HepG2 (cell line): Measurements from ENCODE around the gene ETS2. TPM values are rescaled to one million over a fixed set of nuclear protein-coding genes. Genes with fewer than 3 reads are reported as not detected.

Source experiments
- ATAC-seq: fragments of 200-7000 bp; cut with Tn5 transposase; 3 replicates; pipeline ENCODE4 v1.9.1; 2020; ENCODE audit warnings: mild to moderate bottlenecking, moderate library complexity
- BruUV-seq: library from RNA; stranded (reverse); fragments of 400-500 nt; replicated peaks from 2 replicates; lab custom pipeline; 2021; lab: Mats Ljungman, UMichigan
- CTCF ChIA-PET: fragments of 300-600 bp; formaldehyde crosslinking; extraction: SDS; loops from one replicate; lab custom pipeline; 2021; ENCODE audit warnings: low total read pairs, inconsistent platforms, low intra/inter-chr PET ratio; lab: Yijun Ruan, JAX
- POLR2A ChIA-PET: fragments of 350-600 bp; sonication (Branson Sonifier 250); formaldehyde crosslinking; loops from one replicate; lab custom pipeline; 2020; ENCODE audit warnings: antibody characterized with exemption, inconsistent platforms; lab: Yijun Ruan, JAX
- DNase-seq: peaks from one replicate; pipeline ENCODE4 v3.0.0-alpha.2; 2015; ENCODE audit warnings: low spot score
- FAIRE-seq: peaks from 3 replicates; lab custom pipeline; 2011; peaks lifted over from hg19 to GRCh38; lab: Jason Lieb, UNC
- H2AFZ ChIP-seq: one replicate; pipeline ENCODE4 v1.6.1; 2011; ENCODE audit warnings: low read length, inconsistent platforms
- H3K27ac ChIP-seq: fragments of 300-600 bp; 3 replicates; pipeline ENCODE4 v1.8.0; 2011; ENCODE audit warnings: mixed run types, mild to moderate bottlenecking, mixed read lengths, low read length, inconsistent platforms; ENCODE audit not compliant: insufficient read depth; ENCODE audit errors: extremely low read length
- H3K27me3 ChIP-seq, 2 experiments: fragments of 200-600 bp in 1 of 2; 2 replicates in 1 of 2; 3 replicates in 1 of 2; pipeline versions ENCODE4 v1.6.0 to v1.8.0; 2011; ENCODE audit warnings: low read length in 2 of 2, mild to moderate bottlenecking in 2 of 2, moderate library complexity in 2 of 2, inconsistent platforms in 1 of 2; ENCODE audit not compliant: insufficient read depth in 2 of 2, control insufficient read depth in 1 of 2
- H3K36me3 ChIP-seq, 2 experiments: fragments of 200-600 bp in 1 of 2; replicated peaks in 1 of 2; 2 replicates in 1 of 2; 3 replicates in 1 of 2; pipeline versions ENCODE4 v1.5.1 to v1.8.0; 2011; ENCODE audit warnings: low read length in 2 of 2, inconsistent platforms in 1 of 2; ENCODE audit not compliant: insufficient read depth in 2 of 2, control insufficient read depth in 1 of 2
- H3K4me1 ChIP-seq: 2 replicates; pipeline ENCODE4 v1.5.1; 2012; ENCODE audit warnings: low read length, inconsistent platforms; ENCODE audit not compliant: insufficient read depth
- H3K4me2 ChIP-seq: 2 replicates; pipeline ENCODE4 v1.6.0; 2011; ENCODE audit warnings: low read depth, low read length, inconsistent platforms
- H3K4me3 ChIP-seq, 3 experiments: fragments of 200-600 bp in 1 of 3; sonication (generic), shearing (Covaris generic) in 1 of 3; replicated peaks in 1 of 3; 2 replicates each; pipeline ENCODE4 v1.5.1; 2011 to 2016; ENCODE audit warnings: low read length in 3 of 3, inconsistent platforms in 2 of 3, low read depth in 2 of 3, mild to moderate bottlenecking in 2 of 3, control low read depth in 1 of 3, mixed read lengths in 1 of 3; ENCODE audit not compliant: insufficient read depth in 1 of 3
- H3K79me2 ChIP-seq: one replicate; pipeline ENCODE4 v1.6.1; 2011; ENCODE audit warnings: low read length, inconsistent platforms; ENCODE audit not compliant: insufficient read depth
- H3K9ac ChIP-seq: 2 replicates; pipeline ENCODE4 v1.6.0; 2011; ENCODE audit warnings: mild to moderate bottlenecking, low read depth, low read length, inconsistent platforms; ENCODE audit not compliant: insufficient read depth
- H3K9me3 ChIP-seq: 2 replicates; pipeline ENCODE4 v1.5.1; 2012; ENCODE audit warnings: mild to moderate bottlenecking, low read length
- H4K20me1 ChIP-seq: 2 replicates; pipeline ENCODE4 v1.6.0; 2011; ENCODE audit warnings: inconsistent platforms, mild to moderate bottlenecking, low read length, moderate library complexity; ENCODE audit not compliant: insufficient read depth
- ATAD3A ChIP-seq: sonication (generic); formaldehyde crosslinking; IDR thresholded peaks from 2 replicates; pipeline ENCODE4 v1.4.0; 2020; ENCODE audit warnings: missing genetic modification reagents
- CTCF ChIP-seq: sonication (generic); formaldehyde crosslinking; IDR thresholded peaks from 2 replicates; pipeline ENCODE4 v1.5.0; 2020; ENCODE audit warnings: mild to moderate bottlenecking, missing genetic modification reagents, moderate library complexity
- EZH2 ChIP-seq: conservative IDR thresholded peaks from 2 replicates; pipeline ENCODE4 v1.6.1; 2012; ENCODE audit warnings: mild to moderate bottlenecking, low read depth, low read length, moderate library complexity
- HNRNPUL1 ChIP-seq: fragments of 200-400 bp; formaldehyde crosslinking; IDR thresholded peaks from 2 replicates; pipeline ENCODE4 v1.6.1; 2017; ENCODE audit warnings: low read depth, mild to moderate bottlenecking, low read length, moderate library complexity
- MBNL3 ChIP-seq: fragments of 250-450 bp; sonication (Bioruptor Pico); conservative IDR thresholded peaks from 2 replicates; pipeline ENCODE4 v1.8.0; 2022; ENCODE audit warnings: mild to moderate bottlenecking, inconsistent platforms
- MED13 ChIP-seq: sonication (generic); formaldehyde crosslinking; IDR thresholded peaks from 2 replicates; pipeline ENCODE4 v1.5.0; 2020; ENCODE audit warnings: missing genetic modification reagents
- MXI1 ChIP-seq: IDR thresholded peaks from 3 replicates; pipeline ENCODE4 v1.6.1; 2012; ENCODE audit warnings: low read depth, low read length, inconsistent platforms, borderline replicate concordance
- NCOR1 ChIP-seq: fragments of 200-600 bp; sonication (generic); IDR thresholded peaks from 2 replicates; pipeline ENCODE4 v1.7.0; 2017; ENCODE audit warnings: antibody characterized with exemption, low read length, borderline replicate concordance
- RARA ChIP-seq: IDR thresholded peaks from 2 replicates; pipeline ENCODE4 v1.6.1; 2016; ENCODE audit warnings: missing genetic modification reagents, missing compliant biosample characterization
- REL ChIP-seq: sonication (generic); formaldehyde crosslinking; conservative IDR thresholded peaks from 2 replicates; pipeline ENCODE4 v1.8.0; 2022; ENCODE audit warnings: mild to moderate bottlenecking, missing genetic modification reagents, moderate library complexity
- SIX4 ChIP-seq: sonication (generic); formaldehyde crosslinking; IDR thresholded peaks from 2 replicates; pipeline ENCODE4 v1.4.0; 2020; ENCODE audit warnings: missing genetic modification reagents
- SMAD3 ChIP-seq: sonication (generic); formaldehyde crosslinking; IDR thresholded peaks from 2 replicates; pipeline ENCODE4 v1.4.0; 2020; ENCODE audit warnings: missing genetic modification reagents
- SMARCC2 ChIP-seq: fragments of 450-650 bp; IDR thresholded peaks from 2 replicates; pipeline ENCODE4 v1.6.1; 2017; ENCODE audit warnings: antibody characterized with exemption, mild to moderate bottlenecking
- SMC3 ChIP-seq: IDR thresholded peaks from 2 replicates; pipeline ENCODE4 v1.6.1; 2011; ENCODE audit warnings: low read length, improper control_type of control experiment
- STAG1 ChIP-seq: sonication (generic); formaldehyde crosslinking; IDR thresholded peaks from 2 replicates; pipeline ENCODE4 v1.4.0; 2020; ENCODE audit warnings: missing genetic modification reagents
- THAP11 ChIP-seq: IDR thresholded peaks from 2 replicates; pipeline ENCODE4 v1.6.1; 2016; ENCODE audit warnings: missing biosample characterization, missing genetic modification reagents
- WIZ ChIP-seq: sonication (generic); formaldehyde crosslinking; IDR thresholded peaks from 2 replicates; pipeline ENCODE4 v1.5.1; 2020; ENCODE audit warnings: mild to moderate bottlenecking, missing genetic modification reagents
- ZGPAT ChIP-seq: IDR thresholded peaks from 2 replicates; pipeline ENCODE4 v1.6.1; 2016; ENCODE audit warnings: mild to moderate bottlenecking
- ZNF280B ChIP-seq: sonication (generic); formaldehyde crosslinking; IDR thresholded peaks from 2 replicates; pipeline ENCODE4 v1.5.0; 2020; ENCODE audit warnings: missing genetic modification reagents, mild to moderate bottlenecking, borderline replicate concordance
- ZNF383 ChIP-seq: sonication (generic); formaldehyde crosslinking; IDR thresholded peaks from 2 replicates; pipeline ENCODE4 v1.4.0; 2020; ENCODE audit warnings: missing genetic modification reagents, mild to moderate bottlenecking, borderline replicate concordance
- ZNF713 ChIP-seq: sonication (generic); formaldehyde crosslinking; IDR thresholded peaks from 2 replicates; pipeline ENCODE4 v1.4.0; 2020; ENCODE audit warnings: mild to moderate bottlenecking, missing genetic modification reagents
- WGBS: methylation state at CpG from one replicate; pipeline ENCODE4 v1.1.6; 2017; ENCODE audit warnings: low lambda C conversion rate; 5-methylcytosine and 5-hydroxymethylcytosine counted together
- in situ Hi-C: cut with HindIII; loops from 2 replicates; pipeline ENCODE4 v1.10.0; 2017; ENCODE audit warnings: low pct_unique_long_range_greater_than_20kb; ENCODE audit not compliant: extremely low pct_ligation_motif_present
- intact Hi-C: fragments of 100-400 bp; cut with micrococcal nuclease; formaldehyde crosslinking; loops from one replicate; pipeline ENCODE4 v1.10.0; 2022; ENCODE audit not compliant: unreplicated experiment
- polyA plus RNA-seq, 8 experiments: library from polyadenylated mRNA; depleted of rRNA in 3 of 8; stranded (reverse) in 7 of 8; unstranded in 1 of 8; fragments of >200 nt; fragmentation: Illumina TruSeq in 4 of 8; extraction: Trizol in 4 of 8; gene quantifications; 2 replicates each; pipeline versions ENCODE4 v1.2.1 to v1.2.3, GENCODE V29; 2011 to 2016; ENCODE audit warnings: low read depth in 4 of 8, missing spikeins in 1 of 8, mixed read lengths in 1 of 8; ENCODE audit not compliant: insufficient read depth in 1 of 8
- total RNA-seq, 5 experiments: library from RNA; depleted of rRNA; stranded (reverse); fragments of >200 nt; fragmentation: Illumina TruSeq; extraction: Trizol; gene quantifications; 2 replicates each; pipeline ENCODE4 v1.2.3, GENCODE V29; 2016; ENCODE audit warnings: low read depth in 1 of 5
- TF ChIP-seq, protein P1 (sequence below): fragments of 450-650 bp; IDR thresholded peaks from 2 replicates; pipeline ENCODE4 v1.6.1; 2016

ETS2 gene
- total and polyA plus RNA-seq, 2 of the 13 experiments (the other 11 are each of a cell fraction or from before 2014, with no cell fraction given), result 24.6 to 64.4 TPM

GRCh38 chr21:38833117-38833516, 27.4 kb downstream of the ETS2 start:
- H3K27me3 ChIP-seq, result no peaks in the 10 kb centered on the region
- FAIRE-seq (peak; percentile 12), ATAC-seq (peak; percentile 58; the same call in 2 of the 3 replicates), DNase-seq (peak; percentile 30)
- no peaks in the 10 kb centered on the region for H3K79me2 ChIP-seq
- H3K9ac ChIP-seq, result no peak overlapping the region
- intact Hi-C loops, result loop anchor here (5.0 kb wide), 3 partner anchors 84 to 199 kb away; no protein-coding TSS in a partner anchor
- POLR2A ChIA-PET, result no interaction called here
- no peak overlapping the region for H3K4me3 ChIP-seq
- H2AFZ ChIP-seq, result no peak overlapping the region
- in situ Hi-C loops, result no loop called here
- H3K9me3 ChIP-seq, result no peaks in the 10 kb centered on the region
- BruUV-seq, result no TSS peak
- H3K4me2 ChIP-seq, result no peak overlapping the region
- no peaks in the 10 kb centered on the region for H4K20me1 ChIP-seq
- H3K4me1 ChIP-seq, result peaks cover 54% of the 10 kb centered on the region
- 88% methylated on average over 3 of the region's 3 CpGs for WGBS
- no peaks in the 10 kb centered on the region for H3K36me3 ChIP-seq
- CTCF ChIA-PET, result interaction anchor here (1.2 kb wide), 1 partner anchor 99 kb away, joined by 8 read pairs; no protein-coding TSS in a partner anchor
- no peak overlapping the region for H3K27ac ChIP-seq
- TF ChIP-seq REL (CRISPR knock-in tag), result no peak
- no peak for TF ChIP-seq ZNF713 (CRISPR knock-in tag)
- TF ChIP-seq, protein P1, sequence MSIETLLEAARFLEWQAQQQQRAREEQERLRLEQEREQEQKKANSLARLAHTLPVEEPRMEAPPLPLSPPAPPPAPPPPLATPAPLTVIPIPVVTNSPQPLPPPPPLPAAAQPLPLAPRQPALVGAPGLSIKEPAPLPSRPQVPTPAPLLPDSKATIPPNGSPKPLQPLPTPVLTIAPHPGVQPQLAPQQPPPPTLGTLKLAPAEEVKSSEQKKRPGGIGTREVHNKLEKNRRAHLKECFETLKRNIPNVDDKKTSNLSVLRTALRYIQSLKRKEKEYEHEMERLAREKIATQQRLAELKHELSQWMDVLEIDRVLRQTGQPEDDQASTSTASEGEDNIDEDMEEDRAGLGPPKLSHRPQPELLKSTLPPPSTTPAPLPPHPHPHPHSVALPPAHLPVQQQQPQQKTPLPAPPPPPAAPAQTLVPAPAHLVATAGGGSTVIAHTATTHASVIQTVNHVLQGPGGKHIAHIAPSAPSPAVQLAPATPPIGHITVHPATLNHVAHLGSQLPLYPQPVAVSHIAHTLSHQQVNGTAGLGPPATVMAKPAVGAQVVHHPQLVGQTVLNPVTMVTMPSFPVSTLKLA, result peak; percentile 64
- no peak for TF ChIP-seq NCOR1
- TF ChIP-seq THAP11, result no peak
- no peak for TF ChIP-seq RARA (CRISPR knock-in tag)
- no peak for TF ChIP-seq WIZ (CRISPR knock-in tag)
- no peak for TF ChIP-seq HNRNPUL1
- peak; percentile 40; the same call in 1 of the 2 replicates for TF ChIP-seq CTCF (CRISPR knock-in tag)
- TF ChIP-seq SMAD3 (CRISPR knock-in tag), result no peak
- TF ChIP-seq ZNF280B, result no peak
- TF ChIP-seq ZNF383 (CRISPR knock-in tag), result no peak
- no peak for TF ChIP-seq SMARCC2
- peak; percentile 43; the same call in 1 of the 2 replicates for TF ChIP-seq STAG1 (CRISPR knock-in tag)
- no peak for TF ChIP-seq MED13 (CRISPR knock-in tag)
- TF ChIP-seq MXI1, result no peak
- TF ChIP-seq SMC3, result peak; percentile 58; the same call in 1 of the 2 replicates
- no peak for TF ChIP-seq EZH2
- no peak for TF ChIP-seq SIX4 (CRISPR knock-in tag)
- no peak for TF ChIP-seq MBNL3 (CRISPR knock-in tag)
- no peak for TF ChIP-seq ATAD3A (CRISPR knock-in tag)
- TF ChIP-seq ZGPAT (CRISPR knock-in tag), result no peak
